Endothelial cell of umbilical vein (primary cell): Measurements from ENCODE around the gene RNU5B-1. TPM values are rescaled to one million over a fixed set of nuclear protein-coding genes. Genes with fewer than 3 reads are reported as not detected.

Experiments used
- BruUV-seq: library from RNA; stranded (reverse); fragments of 400-500 nt; replicated peaks from 2 replicates; lab custom pipeline; 2021; lab: Mats Ljungman, UMichigan
- CTCF ChIA-PET: fragments of 300-600, 350-600 bp; sonication (Branson Sonifier 250); formaldehyde crosslinking; loops from one replicate; lab custom pipeline; 2021; ENCODE audit warnings: antibody characterized with exemption, inconsistent platforms; lab: Charles Lee
- POLR2A ChIA-PET: fragments of 300-600, 350-600 bp; sonication (Branson Sonifier 250); formaldehyde crosslinking; loops from one replicate; lab custom pipeline; 2021; ENCODE audit warnings: antibody characterized with exemption, inconsistent platforms; lab: Charles Lee
- DNase-seq: peaks from one replicate; pipeline ENCODE4 v3.0.0-alpha.2; 2011; ENCODE audit warnings: low read depth, low spot score
- FAIRE-seq: peaks from 2 replicates; lab custom pipeline; 2011; peaks lifted over from hg19 to GRCh38; lab: Jason Lieb, UNC
- H2AFZ ChIP-seq: 2 replicates; pipeline ENCODE4 v1.6.0; 2012; ENCODE audit warnings: low read depth, low read length, control low read depth, inconsistent platforms
- H3K27ac ChIP-seq: 2 replicates; pipeline ENCODE4 v1.5.1; 2011; ENCODE audit warnings: low read depth, mild to moderate bottlenecking, control low read depth, low read length, moderate library complexity; ENCODE audit not compliant: insufficient read depth
- H3K27me3 ChIP-seq, 2 experiments: 2 replicates each; pipeline versions ENCODE4 v1.6.0 to v1.6.1; 2011; ENCODE audit warnings: low read length in 2 of 2, mixed read lengths in 1 of 2; ENCODE audit not compliant: control insufficient read depth in 2 of 2, insufficient read depth in 2 of 2
- H3K36me3 ChIP-seq, 2 experiments: 2 replicates in 1 of 2; 3 replicates in 1 of 2; pipeline ENCODE4 v1.5.1; 2011; ENCODE audit warnings: low read length in 2 of 2, mild to moderate bottlenecking in 1 of 2, moderate library complexity in 1 of 2; ENCODE audit not compliant: control insufficient read depth in 2 of 2, insufficient read depth in 2 of 2; ENCODE audit errors: extremely low read depth in 1 of 2
- H3K4me1 ChIP-seq: 3 replicates; pipeline ENCODE4 v1.5.1; 2011; ENCODE audit warnings: mild to moderate bottlenecking, low read length; ENCODE audit not compliant: control insufficient read depth, insufficient read depth; ENCODE audit errors: extremely low read depth
- H3K4me2 ChIP-seq: 2 replicates; pipeline ENCODE4 v1.6.1; 2011; ENCODE audit warnings: low read length, control low read depth, mixed read lengths; ENCODE audit not compliant: insufficient read depth
- H3K4me3 ChIP-seq, 3 experiments: fragments of 200-600 bp in 1 of 3; sonication (generic), shearing (Covaris generic) in 1 of 3; replicated peaks in 1 of 3; 2 replicates each; pipeline ENCODE4 v1.5.1; 2011 to 2016; ENCODE audit warnings: control low read depth in 3 of 3, low read length in 3 of 3, mild to moderate bottlenecking in 2 of 3, inconsistent platforms in 1 of 3, low read depth in 1 of 3, moderate library complexity in 1 of 3; ENCODE audit not compliant: insufficient read depth in 1 of 3
- H3K79me2 ChIP-seq: 2 replicates; pipeline ENCODE4 v1.6.0; 2012; ENCODE audit warnings: low read length, inconsistent platforms; ENCODE audit not compliant: control insufficient read depth, insufficient read depth
- H3K9ac ChIP-seq: replicated peaks from 2 replicates; pipeline ENCODE3; 2011; ENCODE audit warnings: low read length, control low read depth; ENCODE audit not compliant: insufficient read depth; ENCODE audit errors: extremely low read depth
- H3K9me1 ChIP-seq: replicated peaks from 3 replicates; pipeline ENCODE4 v1.6.0; 2011; ENCODE audit warnings: mild to moderate bottlenecking, low read length; ENCODE audit not compliant: control insufficient read depth, insufficient read depth; ENCODE audit errors: extremely low read depth
- H3K9me3 ChIP-seq: replicated peaks from 2 replicates; pipeline ENCODE4 v1.5.1; 2012; ENCODE audit warnings: low read length, inconsistent platforms; ENCODE audit not compliant: control insufficient read depth, insufficient read depth
- H4K20me1 ChIP-seq: replicated peaks from 2 replicates; pipeline ENCODE3; 2011; ENCODE audit warnings: mild to moderate bottlenecking, low read length; ENCODE audit not compliant: control insufficient read depth, insufficient read depth; ENCODE audit errors: extremely low read depth
- CTCF ChIP-seq, 2 donors: IDR thresholded peaks; 1 replicate in 1 of 2; 2 replicates in 1 of 2; pipeline ENCODE4 v1.5.1; 2011; ENCODE audit warnings: low read length in 2 of 2, mild to moderate bottlenecking in 2 of 2, moderate library complexity in 2 of 2, control low read depth in 1 of 2, inconsistent platforms in 1 of 2, low read depth in 1 of 2; ENCODE audit not compliant: insufficient read depth in 1 of 2; ENCODE audit errors: extremely low read depth in 1 of 2
- FOS ChIP-seq: IDR thresholded peaks from 2 replicates; pipeline ENCODE4 v1.6.1; 2011; ENCODE audit warnings: mild to moderate bottlenecking, low read length, moderate library complexity, borderline replicate concordance; ENCODE audit not compliant: insufficient read depth
- GATA2 ChIP-seq: IDR thresholded peaks from 2 replicates; pipeline ENCODE4 v1.7.0; 2011; ENCODE audit warnings: low read depth, mild to moderate bottlenecking, moderate library complexity, mixed read lengths, low read length; ENCODE audit not compliant: insufficient read length, insufficient read depth
- JUN ChIP-seq: IDR thresholded peaks from 2 replicates; pipeline ENCODE4 v1.6.1; 2011; ENCODE audit warnings: borderline replicate concordance, low read depth; ENCODE audit not compliant: insufficient read length, insufficient read depth
- MAX ChIP-seq: IDR thresholded peaks from 2 replicates; pipeline ENCODE4 v1.6.1; 2011; ENCODE audit not compliant: insufficient read depth, insufficient read length
- MYC ChIP-seq: IDR thresholded peaks from one replicate; pipeline ENCODE4 v1.6.1; 2011; ENCODE audit warnings: mild to moderate bottlenecking, low read depth, low read length
- POLR2AphosphoS5 ChIP-seq: IDR thresholded peaks from 2 replicates; pipeline ENCODE4 v1.6.1; 2012; ENCODE audit warnings: low read depth, mild to moderate bottlenecking, control low read depth, low read length, moderate library complexity; ENCODE audit not compliant: insufficient read depth
- dilution Hi-C: fragments of 300-500 bp; cut with MboI; formaldehyde crosslinking; loops from one replicate; pipeline ENCODE4 v1.15.0; 2019; ENCODE audit warnings: low sequenced_read_pairs; ENCODE audit not compliant: extremely low pct_ligation_motif_present
- intact Hi-C: fragments of 100-400 bp; cut with micrococcal nuclease; formaldehyde crosslinking; loops from one replicate; pipeline ENCODE4 v1.10.0; 2022
- polyA plus RNA-seq, 4 experiments: library from polyadenylated mRNA; depleted of rRNA in 3 of 4; stranded (reverse) in 3 of 4; unstranded in 1 of 4; fragments of >200 nt; gene quantifications; 2 replicates each; pipeline versions ENCODE4 v1.2.1 to v1.2.3, GENCODE V29; 2011 to 2012; ENCODE audit warnings: missing spikeins in 1 of 4
- total RNA-seq: library from RNA; stranded (reverse); gene quantifications from 2 replicates; pipeline ENCODE4 v1.2.3, GENCODE V29; 2021

Gene RNU5B-1
- total and polyA plus RNA-seq, 2 donors (not counting 3 experiments of a cell fraction or from before 2014, with no cell fraction given): not detected

GRCh38 chr15:65337436-65338070 lies 33.1 kb downstream of the RNU5B-1 start:
- Histone ChIP-seq H3K9ac (no peak overlapping the region), H4K20me1 (no peaks in the 10 kb centered on the region), H2AFZ (no peak overlapping the region), H3K27me3 (peaks cover 0 to 3% of the 10 kb centered on the region in 2 experiments), H3K4me2 (no peak overlapping the region), H3K4me1 (peaks cover 4% of the 10 kb centered on the region), H3K9me1 (no peaks in the 10 kb centered on the region), H3K79me2 (no peaks in the 10 kb centered on the region), H3K27ac (no peak overlapping the region), H3K9me3 (no peaks in the 10 kb centered on the region), H3K36me3 (no peaks in the 10 kb centered on the region), H3K4me3 (no peak overlapping the region)
- DNase-seq (no peak), FAIRE-seq (no peak)
- BruUV-seq: no TSS peak
- CTCF ChIA-PET: interaction anchor here (0.5 to 1.8 kb wide), 4 partner anchors 17 to 82 kb away, joined by 3 to 5 read pairs (median 4); no protein-coding TSS in a partner anchor
- dilution Hi-C loops (no loop called here), intact Hi-C loops (no loop called here)
- TF ChIP-seq MYC (no peak), CTCF (IDR thresholded peaks at IDR 0.05; ENCODE audit: extremely low read depth in 1 of 2, insufficient read depth in 1 of 2, low read depth in 1 of 2, low read length in 2 of 2) (no peak), FOS (no peak), POLR2AphosphoS5 (no peak), JUN (no peak), GATA2 (no peak), MAX (no peak)
- POLR2A ChIA-PET: no interaction called here
